ENCODE results near the gene HOOK1.

GRCh38 chr1:59803458-59804038 is 11.2 kb upstream of the HOOK1 start:
- TF ChIP-seq CTCF (optimal IDR thresholded peaks at IDR 0.05 in 1 of 3, IDR thresholded peaks at IDR 0.05 in 1 of 3, conservative IDR thresholded peaks at IDR 0.05 in 1 of 3; ENCODE audit: extremely low read depth in 1 of 3, insufficient read depth in 2 of 3, low read length in 3 of 3), result no peak
- TF ChIP-seq EZH2 (IDR thresholded peaks at IDR 0.05; ENCODE audit: low read length), result no peak

Measured in keratinocyte (primary cell).